Tibial nerve (tissue), 4 donors: ENCODE results near the gene HECW1.

Source experiments
- EP300 ChIP-seq, 2 donors: sonication (generic); formaldehyde crosslinking; IDR thresholded peaks; one replicate each; pipeline ENCODE4 v1.6.1; 2017; ENCODE audit warnings: antibody characterized with exemption in 2 of 2, mild to moderate bottlenecking in 1 of 2
- POLR2A ChIP-seq, 2 donors: fragments of 450-650 bp; IDR thresholded peaks; one replicate each; pipeline ENCODE4 v1.6.1; 2017; ENCODE audit warnings: antibody characterized with exemption in 2 of 2, mild to moderate bottlenecking in 2 of 2, moderate library complexity in 2 of 2
- TF ChIP-seq, protein P1 (sequence below), 5 experiments: fragments of 200-600 bp in 3 of 5; fragments of 450-650 bp in 2 of 5; sonication (generic) in 3 of 5; IDR thresholded peaks; one replicate each; pipeline ENCODE4 v1.5.1; 2016 to 2019; ENCODE audit warnings: antibody characterized with exemption in 5 of 5, mild to moderate bottlenecking in 3 of 5, moderate library complexity in 2 of 5

GRCh38 chr7:43406961-43407360 is 294.5 kb downstream of the HECW1 start:
- no peak for TF ChIP-seq POLR2A (IDR thresholded peaks at IDR 0.05)
- TF ChIP-seq, protein P1, sequence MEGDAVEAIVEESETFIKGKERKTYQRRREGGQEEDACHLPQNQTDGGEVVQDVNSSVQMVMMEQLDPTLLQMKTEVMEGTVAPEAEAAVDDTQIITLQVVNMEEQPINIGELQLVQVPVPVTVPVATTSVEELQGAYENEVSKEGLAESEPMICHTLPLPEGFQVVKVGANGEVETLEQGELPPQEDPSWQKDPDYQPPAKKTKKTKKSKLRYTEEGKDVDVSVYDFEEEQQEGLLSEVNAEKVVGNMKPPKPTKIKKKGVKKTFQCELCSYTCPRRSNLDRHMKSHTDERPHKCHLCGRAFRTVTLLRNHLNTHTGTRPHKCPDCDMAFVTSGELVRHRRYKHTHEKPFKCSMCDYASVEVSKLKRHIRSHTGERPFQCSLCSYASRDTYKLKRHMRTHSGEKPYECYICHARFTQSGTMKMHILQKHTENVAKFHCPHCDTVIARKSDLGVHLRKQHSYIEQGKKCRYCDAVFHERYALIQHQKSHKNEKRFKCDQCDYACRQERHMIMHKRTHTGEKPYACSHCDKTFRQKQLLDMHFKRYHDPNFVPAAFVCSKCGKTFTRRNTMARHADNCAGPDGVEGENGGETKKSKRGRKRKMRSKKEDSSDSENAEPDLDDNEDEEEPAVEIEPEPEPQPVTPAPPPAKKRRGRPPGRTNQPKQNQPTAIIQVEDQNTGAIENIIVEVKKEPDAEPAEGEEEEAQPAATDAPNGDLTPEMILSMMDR (IDR thresholded peaks at IDR 0.05), result no peak
- no peak for TF ChIP-seq EP300 (IDR thresholded peaks at IDR 0.05)
